ENCODE data around the gene GLI3. TPM values are rescaled to one million over a fixed set of nuclear protein-coding genes. Genes with fewer than 3 reads are reported as not detected.

GLI3 gene
- total RNA-seq, 1 donor from 2014 or later: 17.1 TPM

GRCh38 chr7:41972776-41973175 is 264.2 kb downstream of the GLI3 start:
- DNase-seq (ENCODE audit: low spot score): no peak

GRCh38 chr7:41972270-41972669 is 264.7 kb downstream of the GLI3 start:
- DNase-seq (ENCODE audit: low spot score): no peak

- no peak for DNase-seq (ENCODE audit: low spot score)
Observed at GRCh38 chr7:41971640-41972187, 265.3 kb downstream of the GLI3 start.

- no peak for DNase-seq (ENCODE audit: low spot score)
Observed at GRCh38 chr7:41970941-41971340, 266.1 kb downstream of the GLI3 start.

- no peak for DNase-seq (ENCODE audit: low spot score)
Observed at GRCh38 chr7:41969561-41970105, 267.4 kb downstream of the GLI3 start.

GRCh38 chr7:41967156-41967555 is 269.9 kb downstream of the GLI3 start:
- peak; percentile 43 for DNase-seq (ENCODE audit: low spot score)

GRCh38 chr7:41965951-41966505 is 271.0 kb downstream of the GLI3 start:
- DNase-seq (ENCODE audit: low spot score): no peak

- DNase-seq (ENCODE audit: low spot score): no peak
Observed at GRCh38 chr7:41964849-41965745, 271.9 kb downstream of the GLI3 start.

- DNase-seq (ENCODE audit: low spot score): no peak
Observed at GRCh38 chr7:41964183-41964753, 272.7 kb downstream of the GLI3 start.

- DNase-seq (ENCODE audit: low spot score): peak; percentile 58
Observed at GRCh38 chr7:41956705-41957104, 280.3 kb downstream of the GLI3 start.

GRCh38 chr7:41955893-41956675 is 280.9 kb downstream of the GLI3 start:
- DNase-seq (ENCODE audit: low spot score): peak; percentile 99

GRCh38 chr7:41955451-41955850 is 281.6 kb downstream of the GLI3 start:
- no peak for DNase-seq (ENCODE audit: low spot score)

GRCh38 chr7:41954976-41955375 is 282.0 kb downstream of the GLI3 start:
- DNase-seq (ENCODE audit: low spot score): no peak

- DNase-seq (ENCODE audit: low spot score): peak; percentile 54
Observed at GRCh38 chr7:41948503-41948902, 288.5 kb downstream of the GLI3 start.

- DNase-seq (ENCODE audit: low spot score): peak; percentile 85
Observed at GRCh38 chr7:41943094-41943577, 293.9 kb downstream of the GLI3 start.

- DNase-seq (ENCODE audit: low spot score): no peak
Observed at GRCh38 chr7:41942468-41943093, 294.4 kb downstream of the GLI3 start.

- peak; percentile 86 for DNase-seq (ENCODE audit: low spot score)
Observed at GRCh38 chr7:41940760-41941343, 296.2 kb downstream of the GLI3 start.

- no peak for DNase-seq (ENCODE audit: low spot score)
Observed at GRCh38 chr7:41938371-41938770, 298.6 kb downstream of the GLI3 start.

GRCh38 chr7:41933427-41933826 is 303.6 kb downstream of the GLI3 start:
- DNase-seq (ENCODE audit: low spot score): no peak

- DNase-seq (ENCODE audit: low spot score): no peak
Observed at GRCh38 chr7:41931263-41931646, 305.8 kb downstream of the GLI3 start.
